ENCODE results near the gene MGLL.

Gene MGLL

GRCh38 chr3:127809211-127809610 is 13.1 kb downstream of the MGLL start:
- no peak for DNase-seq (ENCODE audit: low read depth)
- no peak for TF ChIP-seq CTCF (IDR thresholded peaks at IDR 0.05; ENCODE audit: control insufficient read depth, extremely low read depth, insufficient read depth)
- H3K4me3 ChIP-seq (ENCODE audit: low read depth, low read length) = no peak overlapping the region

- no peak for TF ChIP-seq CTCF (IDR thresholded peaks at IDR 0.05; ENCODE audit: control insufficient read depth, extremely low read depth, insufficient read depth)
- no peak overlapping the region for H3K4me3 ChIP-seq (ENCODE audit: low read depth, low read length)
- DNase-seq (ENCODE audit: low read depth) = no peak
These were observed 14.1 kb downstream of the MGLL start for GRCh38 chr3:127808197-127808596.

- DNase-seq (ENCODE audit: low read depth) = no peak
- no peak overlapping the region for H3K4me3 ChIP-seq (ENCODE audit: low read depth, low read length)
- TF ChIP-seq CTCF (IDR thresholded peaks at IDR 0.05; ENCODE audit: control insufficient read depth, extremely low read depth, insufficient read depth) = no peak
These were observed 17.1 kb downstream of the MGLL start for GRCh38 chr3:127805026-127805753.

- no peak for TF ChIP-seq CTCF (IDR thresholded peaks at IDR 0.05; ENCODE audit: control insufficient read depth, extremely low read depth, insufficient read depth)
- no peak overlapping the region for H3K4me3 ChIP-seq (ENCODE audit: low read depth, low read length)
- no peak for DNase-seq (ENCODE audit: low read depth)
These were observed 18.2 kb downstream of the MGLL start for GRCh38 chr3:127804141-127804540.

- no peak for DNase-seq (ENCODE audit: low read depth)
- no peak for TF ChIP-seq CTCF (IDR thresholded peaks at IDR 0.05; ENCODE audit: control insufficient read depth, extremely low read depth, insufficient read depth)
- no peak overlapping the region for H3K4me3 ChIP-seq (ENCODE audit: low read depth, low read length)
These were observed 18.7 kb downstream of the MGLL start for GRCh38 chr3:127803619-127804018.

GRCh38 chr3:127802606-127803005 is 19.7 kb downstream of the MGLL start:
- no peak overlapping the region for H3K4me3 ChIP-seq (ENCODE audit: low read depth, low read length)
- no peak for DNase-seq (ENCODE audit: low read depth)
- TF ChIP-seq CTCF (IDR thresholded peaks at IDR 0.05; ENCODE audit: control insufficient read depth, extremely low read depth, insufficient read depth) = no peak

GRCh38 chr3:127801731-127802313 is 20.5 kb downstream of the MGLL start:
- no peak overlapping the region for H3K4me3 ChIP-seq (ENCODE audit: low read depth, low read length)

More at GRCh38 chr3:127801731-127802313, 20.5 kb downstream of the MGLL start:
- no peak for TF ChIP-seq CTCF (IDR thresholded peaks at IDR 0.05; ENCODE audit: control insufficient read depth, extremely low read depth, insufficient read depth)
- no peak for DNase-seq (ENCODE audit: low read depth)

Measured in LNCaP clone FGC (cell line).